SKM-1 treated with dmso at 0.1 percent for 144 hours (cell line): Measurements from ENCODE around the gene AVPI1.
"Not testable (repeated sequence)": the region's sequence is repeated elsewhere in the genome, so short reads cannot be mapped to it uniquely, and the experiment has no call there.

ENCODE experiments used
- DNase-seq: peaks from one replicate; lab custom pipeline; 2025; ENCODE audit not compliant: unreplicated experiment; lab: John Stamatoyannopoulos, UW

AVPI1 gene

DNA sequence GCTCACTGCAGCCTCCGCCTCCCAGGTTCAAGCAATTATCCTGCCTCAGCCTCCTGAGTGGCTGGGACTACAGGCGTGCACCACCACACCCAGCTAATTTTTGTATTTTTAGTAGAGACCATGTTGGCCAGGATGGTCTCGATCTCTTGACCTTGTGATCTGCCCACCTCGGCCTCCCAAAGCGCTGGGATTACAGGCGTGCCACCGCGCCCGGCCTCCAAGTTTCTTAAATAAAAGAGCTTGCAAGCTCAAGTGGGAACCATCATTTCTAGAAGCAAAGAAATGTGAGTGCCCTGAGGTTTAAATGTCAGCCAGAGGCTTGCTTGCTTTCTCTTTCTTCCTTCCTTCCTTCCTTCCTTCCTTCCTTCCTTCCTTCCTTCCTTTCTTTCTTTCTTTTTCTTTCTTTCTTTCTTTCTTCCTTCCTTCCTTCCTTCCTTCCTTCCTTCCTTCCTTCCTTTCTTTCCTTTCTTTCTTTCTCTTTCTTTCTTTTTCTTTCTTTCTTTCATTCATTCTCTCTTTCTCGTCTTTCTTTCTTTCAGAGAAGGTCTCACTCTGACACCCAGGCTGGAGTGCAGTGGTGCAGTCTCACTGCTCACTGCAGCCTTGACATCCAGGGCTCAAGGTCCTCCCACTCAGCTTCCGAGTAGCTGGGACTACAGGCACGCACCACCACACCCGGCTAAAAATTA, 44.4 kb downstream of the AVPI1 start:
- DNase-seq = not testable (repeated sequence)

DNA sequence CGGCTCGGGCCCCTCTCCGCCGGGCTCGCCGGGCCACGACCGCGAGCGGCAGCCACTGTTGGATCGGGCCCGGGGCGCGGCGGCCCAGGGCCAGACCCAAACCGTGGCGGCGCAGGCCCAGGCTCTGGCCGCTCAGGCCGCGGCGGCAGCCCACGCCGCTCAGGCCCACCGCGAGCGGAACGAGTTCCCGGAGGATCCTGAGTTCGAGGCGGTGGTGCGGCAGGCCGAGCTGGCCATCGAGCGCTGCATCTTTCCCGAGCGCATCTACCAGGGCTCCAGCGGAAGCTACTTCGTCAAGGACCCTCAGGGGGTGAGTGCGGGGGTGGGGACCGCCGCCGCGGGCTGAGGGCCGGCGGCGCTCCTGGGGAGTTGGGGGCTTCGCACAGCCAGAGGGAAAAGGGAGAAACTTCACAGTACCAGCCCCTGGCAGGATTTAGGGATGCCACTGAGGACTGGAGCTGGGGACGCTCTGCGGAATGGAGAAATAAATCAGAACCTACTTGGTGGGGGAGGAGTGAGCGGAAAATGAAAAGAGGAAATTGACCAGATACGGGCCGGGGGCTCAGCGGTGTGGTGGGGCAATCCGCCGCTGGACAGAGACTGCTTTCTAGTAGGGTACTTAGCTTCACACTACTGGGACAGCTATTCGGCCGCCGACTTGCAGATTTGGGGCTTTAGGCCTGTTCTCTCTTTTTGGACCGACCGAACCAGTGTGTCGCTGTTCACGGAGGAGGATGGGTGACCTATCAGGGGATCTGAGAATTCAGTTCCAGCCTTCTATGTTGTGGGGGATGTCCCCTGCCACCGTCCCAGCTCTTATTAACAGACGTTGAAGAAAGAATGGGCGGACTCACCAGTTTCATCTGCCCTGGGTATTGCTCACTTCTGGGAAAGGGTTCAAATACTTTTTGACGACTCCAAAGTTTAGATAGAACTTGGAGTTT, 45.9 kb downstream of the AVPI1 start:
- DNase-seq = no peak

DNA sequence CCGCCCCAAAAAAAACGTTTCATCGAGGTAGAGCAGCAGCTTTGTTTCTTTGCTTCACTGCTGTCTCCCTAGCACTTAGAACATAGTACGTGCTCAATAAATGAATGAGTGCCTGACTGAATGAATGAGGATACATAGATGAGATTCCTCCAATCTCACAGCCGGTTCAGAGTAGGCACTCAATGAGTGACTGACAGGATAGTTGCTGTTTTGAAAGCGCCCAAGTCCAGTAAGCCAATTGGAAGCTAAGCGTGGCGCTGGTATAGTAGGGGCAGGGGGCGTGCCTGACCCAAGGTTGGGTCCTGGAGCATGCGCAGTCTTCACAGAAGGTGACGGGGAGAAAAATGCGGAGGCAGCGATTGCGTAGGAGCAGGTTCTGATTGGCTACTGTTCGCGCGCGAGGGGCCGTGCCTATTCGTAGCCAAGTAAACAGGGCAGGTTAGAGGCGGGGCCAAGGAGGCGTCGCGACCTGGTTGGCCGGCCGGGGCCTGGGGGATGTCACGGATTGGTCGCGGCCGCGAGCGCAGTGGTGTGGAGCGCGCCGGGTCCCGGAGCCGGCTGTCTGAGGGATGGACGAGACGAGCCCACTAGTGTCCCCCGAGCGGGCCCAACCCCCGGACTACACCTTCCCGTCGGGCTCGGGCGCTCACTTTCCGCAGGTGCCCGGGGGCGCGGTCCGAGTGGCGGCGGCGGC, 46.7 kb downstream of the AVPI1 start, which contains the start of gene PI4K2A:
Gene PI4K2A (plus strand): TSS at position 498 of the 694 bp plus-strand sequence. CDS start 72 bp downstream, at position 570.
- peak; percentile 99 for DNase-seq

DNA sequence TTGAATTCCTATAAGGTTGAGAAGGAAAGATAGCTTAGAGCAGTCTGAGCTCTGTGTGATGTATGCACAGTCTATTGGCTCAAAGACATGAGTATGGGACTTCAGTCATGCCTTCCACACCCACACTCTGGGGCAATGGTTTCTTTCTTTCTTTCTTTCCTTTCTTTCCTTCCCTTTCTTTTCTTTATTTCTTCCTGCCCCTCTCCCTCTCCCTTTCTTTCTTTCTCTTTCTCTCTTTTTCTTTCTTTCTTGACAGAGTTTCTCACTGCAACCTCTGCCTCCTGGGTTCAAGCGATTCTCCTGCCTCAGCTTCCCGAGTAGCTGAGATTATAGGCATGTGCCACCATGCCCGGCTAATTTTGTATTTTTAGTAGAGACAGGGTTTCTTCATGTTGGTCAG, 48.0 kb downstream of the AVPI1 start:
- not testable (repeated sequence) for DNase-seq

DNA sequence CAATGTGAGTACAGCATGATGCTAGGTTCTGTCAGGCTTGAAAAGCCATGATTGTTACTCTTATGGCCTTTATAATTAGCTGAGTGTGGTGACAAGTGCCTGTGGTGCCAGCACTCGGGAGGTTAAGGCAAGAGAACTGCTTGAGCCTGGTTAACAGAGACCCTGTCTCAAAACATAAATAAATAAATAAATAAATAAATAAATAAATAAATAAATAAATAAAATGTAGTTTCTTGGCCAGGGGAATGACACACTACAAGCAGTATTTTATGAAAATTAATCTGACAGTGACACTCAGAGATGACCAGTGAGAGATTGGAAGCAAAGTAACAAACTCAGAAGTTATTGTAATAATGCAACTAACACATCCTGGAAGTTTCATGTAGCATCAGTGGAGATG, 51.5 kb downstream of the AVPI1 start:
- DNase-seq = no peak

DNA sequence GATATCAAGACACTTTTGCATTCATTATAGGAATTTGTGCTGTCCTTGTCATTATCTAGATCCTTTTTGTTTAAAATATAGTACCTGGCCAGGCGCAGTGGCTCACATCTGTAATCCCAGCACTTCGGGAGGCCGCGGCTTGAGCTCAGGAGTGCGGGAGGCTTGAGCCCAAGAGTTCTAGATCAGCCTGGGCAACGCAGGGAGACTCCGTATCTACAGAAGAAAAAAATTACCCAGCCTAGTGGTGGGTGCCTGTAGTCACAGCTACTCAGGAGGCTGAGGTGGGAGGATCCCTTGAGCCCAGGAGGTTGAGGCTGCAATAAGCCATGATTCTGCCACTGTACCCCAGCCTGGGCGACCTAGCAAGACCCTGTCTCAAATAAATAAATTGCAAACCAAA, 53.1 kb downstream of the AVPI1 start:
- peak; percentile 28 for DNase-seq

DNA sequence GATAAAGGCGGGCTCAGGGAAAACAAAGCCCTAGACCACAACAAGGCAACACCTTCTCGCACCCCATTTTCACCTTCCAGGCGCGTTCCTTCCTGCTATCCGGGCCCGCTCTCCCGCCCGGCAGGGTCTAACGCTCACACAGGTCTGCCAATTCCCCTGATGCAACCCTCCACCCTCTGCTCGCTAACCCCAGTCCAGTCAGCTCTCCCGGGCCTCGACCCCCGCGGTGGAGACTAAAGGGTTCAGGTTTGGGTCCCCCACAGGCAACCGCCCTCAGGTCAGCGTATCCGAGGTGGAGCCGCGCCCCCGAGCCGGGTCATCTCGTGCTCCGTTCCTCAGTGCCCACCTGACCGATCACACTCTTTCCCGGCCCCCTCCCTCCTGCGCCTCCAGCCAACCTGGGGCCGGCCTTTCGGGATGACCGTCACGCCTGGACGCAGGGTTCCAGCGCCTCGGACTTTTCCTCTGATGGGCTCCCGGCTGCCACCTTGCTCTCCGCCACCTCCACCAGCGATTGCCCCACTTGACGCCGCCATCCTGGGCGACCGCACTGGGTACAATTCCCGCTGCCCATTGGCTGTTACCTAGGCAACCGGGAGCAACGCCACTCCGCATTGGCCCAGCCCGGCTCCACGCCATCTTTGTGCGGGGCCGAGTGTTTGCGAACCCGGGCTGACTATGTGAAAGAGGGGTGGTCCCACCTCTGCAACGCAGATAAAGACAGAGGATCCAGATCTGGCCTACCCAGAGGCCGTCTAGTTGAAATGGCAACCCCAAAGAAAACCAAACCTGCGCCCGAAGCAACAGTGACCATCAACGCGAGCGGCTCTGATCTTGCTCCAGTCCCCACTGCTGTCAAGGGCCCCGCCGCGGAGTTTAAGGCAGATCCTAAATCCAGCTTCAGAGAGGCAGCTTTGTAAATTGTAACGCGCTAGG, 53.8 kb downstream of the AVPI1 start, which contains the start of gene MORN4:
Gene MORN4 (minus strand): TSS at position 552 of the 936 bp plus-strand sequence. CDS start 13,847 bp downstream, outside the sequence.
- DNase-seq = peak; percentile 86

DNA sequence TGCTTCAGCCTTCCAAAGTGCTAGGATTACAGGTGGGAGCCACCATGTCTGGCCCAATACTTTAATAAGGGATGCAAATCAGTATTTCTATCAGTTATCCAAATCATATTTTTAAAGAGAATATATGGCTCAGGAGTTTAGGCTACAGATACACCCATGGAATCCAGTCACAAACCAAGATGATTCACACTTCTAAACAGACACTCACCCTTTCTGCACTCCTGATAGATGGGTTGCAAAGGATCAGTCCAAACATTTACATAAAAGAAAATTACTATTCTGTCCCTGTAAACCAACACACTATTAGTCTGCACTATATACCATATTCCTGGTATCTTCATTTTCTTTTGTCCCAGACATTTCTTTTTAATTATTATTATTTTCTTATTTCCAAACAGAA, 55.9 kb downstream of the AVPI1 start:
- no peak for DNase-seq

DNA sequence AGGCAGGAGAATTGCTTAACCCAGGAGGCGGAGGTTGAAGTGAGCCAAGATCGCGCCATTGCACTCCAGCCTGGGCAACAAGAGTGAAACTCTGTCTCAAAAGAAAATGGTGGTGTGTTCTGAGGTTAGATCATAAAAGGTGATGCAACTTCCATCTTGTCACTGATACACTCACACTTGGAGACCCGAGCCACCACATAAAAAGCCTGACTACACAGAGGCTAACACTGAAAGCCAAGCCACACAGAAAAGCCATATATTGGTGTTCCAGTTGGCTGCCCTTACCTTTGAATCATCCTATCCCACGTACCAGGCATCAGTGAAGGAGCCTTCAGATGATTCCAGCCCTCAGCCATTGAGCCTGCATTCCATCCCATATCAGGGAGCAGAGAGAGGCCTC, 57.8 kb downstream of the AVPI1 start:
- no peak for DNase-seq

DNA sequence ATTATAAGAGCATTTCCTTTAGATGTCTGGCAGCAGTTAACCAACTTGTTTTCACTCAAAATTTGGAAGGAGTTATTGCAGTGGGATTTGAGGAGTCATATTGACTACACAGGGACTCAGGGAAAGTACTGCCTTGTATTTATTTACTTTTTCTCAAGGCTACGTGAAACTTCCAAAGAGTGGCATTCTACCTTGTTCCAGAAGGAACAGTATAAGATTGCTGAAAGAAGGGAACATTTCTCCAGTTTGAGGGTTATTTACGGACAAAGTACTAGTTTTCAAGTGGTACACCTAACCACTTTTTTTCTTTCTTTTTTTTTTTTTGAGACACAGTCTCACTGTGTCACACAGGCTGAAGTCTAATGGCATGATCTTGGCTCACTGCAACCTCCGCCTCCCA, 58.8 kb downstream of the AVPI1 start:
- no peak for DNase-seq

DNA sequence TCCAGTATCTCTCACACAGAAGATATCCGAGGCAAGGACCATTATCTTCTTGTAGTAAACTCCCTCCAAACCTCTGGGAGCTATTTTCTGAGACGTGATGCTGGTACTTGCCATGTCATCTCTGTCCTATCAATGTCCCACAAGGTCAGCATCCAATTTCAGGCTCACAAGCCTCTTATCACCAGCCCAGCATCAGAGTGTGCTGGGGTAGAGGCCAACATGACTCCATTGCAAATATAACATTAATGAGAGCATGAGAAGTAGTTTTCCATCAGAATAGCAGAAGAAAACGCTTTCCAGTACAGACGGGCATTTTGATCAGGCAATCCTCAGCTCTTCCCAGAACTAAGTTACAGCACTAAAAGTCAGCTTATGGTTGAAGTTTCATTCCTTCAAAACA, 59.3 kb downstream of the AVPI1 start:
- DNase-seq = no peak
